DMS 273 (cell line): ENCODE results near the gene TMUB1.
"Not testable (repeated sequence)": the region's sequence is repeated elsewhere in the genome, so short reads cannot be mapped to it uniquely, and the experiment has no call there.

Experiments used
- DNase-seq: peaks from one replicate; lab custom pipeline; 2025; ENCODE audit not compliant: unreplicated experiment; lab: John Stamatoyannopoulos, UW

The TMUB1 gene

GRCh38 chr7:151057506-151057988 lies 25.7 kb downstream of the TMUB1 start, which contains the start of gene CDK5:
Gene CDK5 (minus strand): TSS chr7:151057897. CDS start chr7:151057848, 49 bp downstream.
- peak; percentile 88 for DNase-seq

GRCh38 chr7:151056666-151057505 lies 26.4 kb downstream of the TMUB1 start:
- DNase-seq, result no peak

- DNase-seq, result no peak
Measured at GRCh38 chr7:151056283-151056665, 27.0 kb downstream of the TMUB1 start.

GRCh38 chr7:151053751-151054150 lies 29.5 kb downstream of the TMUB1 start:
- DNase-seq, result no peak

GRCh38 chr7:151053096-151053495 lies 30.2 kb downstream of the TMUB1 start:
- no peak for DNase-seq

- no peak for DNase-seq
Measured at GRCh38 chr7:151051108-151051507, 32.2 kb downstream of the TMUB1 start.

- no peak for DNase-seq
Measured at GRCh38 chr7:151048911-151049463, 34.3 kb downstream of the TMUB1 start.

GRCh38 chr7:151047976-151048815 lies 35.1 kb downstream of the TMUB1 start, which contains the start of gene ASIC3:
Gene ASIC3 (plus strand): TSS chr7:151048531. CDS start chr7:151048886, 355 bp downstream.
- DNase-seq, result peak; percentile 61

GRCh38 chr7:151046603-151047573 lies 36.4 kb downstream of the TMUB1 start:
- peak; percentile 86 for DNase-seq

GRCh38 chr7:151045967-151046366 lies 37.3 kb downstream of the TMUB1 start:
- no peak for DNase-seq

GRCh38 chr7:151045262-151045661 lies 38.0 kb downstream of the TMUB1 start:
- peak; percentile 83 for DNase-seq

GRCh38 chr7:151043959-151044358 lies 39.3 kb downstream of the TMUB1 start:
- DNase-seq, result no peak

GRCh38 chr7:151043449-151043848 lies 39.8 kb downstream of the TMUB1 start:
- DNase-seq, result not testable (repeated sequence)

- DNase-seq, result no peak
Measured at GRCh38 chr7:151040616-151041375, 42.5 kb downstream of the TMUB1 start.

GRCh38 chr7:151039850-151040548 lies 43.3 kb downstream of the TMUB1 start:
- DNase-seq, result peak; percentile 81

GRCh38 chr7:151038951-151039849 lies 44.1 kb downstream of the TMUB1 start:
- DNase-seq, result peak; percentile 88

GRCh38 chr7:151035902-151036301 lies 47.4 kb downstream of the TMUB1 start:
- DNase-seq, result no peak
